Common myeloid progenitor, CD34-positive (primary cell): Measurements from ENCODE around the gene SLC18B1.
A peak's percentile ranks its signal among the peaks of the same experiment; 100 is the strongest.

Source experiments
- CTCF ChIA-PET: fragments of 350-600 bp; sonication (Branson Sonifier 250); formaldehyde crosslinking; loops from one replicate; lab custom pipeline; 2021; ENCODE audit warnings: antibody characterized with exemption; lab: Charles Lee
- POLR2A ChIA-PET: fragments of 350-600 bp; sonication (Branson Sonifier 250); formaldehyde crosslinking; loops from one replicate; lab custom pipeline; 2021; ENCODE audit warnings: antibody characterized with exemption; lab: Charles Lee
- DNase-seq, 3 donors: peaks; one replicate each; pipeline versions ENCODE4 v3.0.0 to v3.0.0-alpha.2; 2013
- H3K27ac ChIP-seq, 2 experiments: 1 replicate in 1 of 2; 2 replicates in 1 of 2; pipeline ENCODE4 v1.7.0; 2013; ENCODE audit warnings: inconsistent platforms in 2 of 2, low read length in 2 of 2, mild to moderate bottlenecking in 2 of 2, low read depth in 1 of 2, moderate library complexity in 1 of 2; ENCODE audit not compliant: severe bottlenecking in 2 of 2, insufficient read depth in 1 of 2, poor library complexity in 1 of 2
- H3K27me3 ChIP-seq, 5 experiments: replicated peaks in 2 of 5; 1 replicate in 3 of 5; 2 replicates in 2 of 5; pipeline versions ENCODE4 v1.6.1 to v1.7.0; 2013; ENCODE audit warnings: low read length in 4 of 5, mild to moderate bottlenecking in 2 of 5, moderate library complexity in 2 of 5, inconsistent platforms in 1 of 5; ENCODE audit not compliant: insufficient read depth in 5 of 5, control insufficient read depth in 4 of 5
- H3K36me3 ChIP-seq, 4 experiments: 1 replicate in 2 of 4; 2 replicates in 2 of 4; pipeline versions ENCODE4 v1.6.1 to v1.7.0; 2013; ENCODE audit warnings: low read length in 3 of 4, control low read depth in 1 of 4, mild to moderate bottlenecking in 1 of 4; ENCODE audit not compliant: control insufficient read depth in 4 of 4, insufficient read depth in 4 of 4
- H3K4me1 ChIP-seq, 4 experiments: 1 replicate in 3 of 4; 2 replicates in 1 of 4; pipeline versions ENCODE4 v1.6.1 to v1.7.1; 2013; ENCODE audit warnings: low read length in 3 of 4, mild to moderate bottlenecking in 3 of 4, control low read depth in 1 of 4, inconsistent platforms in 1 of 4, moderate library complexity in 1 of 4; ENCODE audit not compliant: control insufficient read depth in 4 of 4, insufficient read depth in 4 of 4; ENCODE audit errors: control extremely low read depth in 1 of 4
- H3K4me3 ChIP-seq, 7 experiments: 1 replicate in 4 of 7; 2 replicates in 3 of 7; pipeline versions ENCODE4 v1.5.1 to v1.7.0; 2013; ENCODE audit warnings: mild to moderate bottlenecking in 7 of 7, low read length in 6 of 7, moderate library complexity in 6 of 7, inconsistent platforms in 2 of 7, low read depth in 2 of 7, control low read depth in 1 of 7; ENCODE audit not compliant: insufficient read depth in 4 of 7, control insufficient read depth in 1 of 7; ENCODE audit errors: extremely low read depth in 1 of 7
- H3K9me3 ChIP-seq, 5 experiments: 1 replicate in 4 of 5; 2 replicates in 1 of 5; pipeline versions ENCODE4 v1.6.1 to v1.7.1; 2013; ENCODE audit warnings: low read length in 4 of 5, mild to moderate bottlenecking in 2 of 5, inconsistent platforms in 1 of 5, low read depth in 1 of 5, moderate library complexity in 1 of 5; ENCODE audit not compliant: control insufficient read depth in 4 of 5, insufficient read depth in 2 of 5; ENCODE audit errors: control extremely low read depth in 1 of 5
- WGBS: methylation state at CpG from one replicate; pipeline ENCODE4 v1.1.5; 2013; ENCODE audit not compliant: insufficient coverage; 5-methylcytosine and 5-hydroxymethylcytosine counted together

SLC18B1 gene

GRCh38 chr6:132813173-132813856 is 14.9 kb upstream of the SLC18B1 start:
- DNase-seq, result peak; percentile 47 to 72 (median 66)
- ChIA-PET CTCF (interaction anchor here (0.8 to 5.1 kb wide), 5 partner anchors 10 to 146 kb away, joined by 3 to 20 read pairs (median 4); partner anchors contain the start of gene SLC18B1), POLR2A (interaction anchor here (0.6 to 3.2 kb wide), 3 partner anchors 14 to 329 kb away, joined by 4 to 15 read pairs (median 4); partner anchors contain the start of gene SLC18B1)
- Histone ChIP-seq H3K27ac (peak overlapping the region; percentile 64 to 95), H3K27me3 (no peaks in the 10 kb centered on the region), H3K36me3 (peaks cover 6 to 37% (median 21%) of the 10 kb centered on the region in 4 experiments), H3K9me3 (no peaks in the 10 kb centered on the region), H3K4me3 (peak overlapping the region; percentile 75 to 100 (median 95)), H3K4me1 (peaks cover 17 to 39% (median 28%) of the 10 kb centered on the region in 4 experiments)
- whole genome bisulfite sequencing, result under 1% methylated on average over 21 of the region's 27 CpGs

GRCh38 chr6:132812756-132813172 is 14.3 kb upstream of the SLC18B1 start:
- WGBS, result 0% methylated on average over 4 of the region's 5 CpGs
- Histone ChIP-seq H3K27me3 (no peaks in the 10 kb centered on the region), H3K4me1 (peaks cover 17 to 39% (median 28%) of the 10 kb centered on the region in 4 experiments), H3K9me3 (no peaks in the 10 kb centered on the region), H3K36me3 (peaks cover 5 to 31% (median 15%) of the 10 kb centered on the region in 4 experiments), H3K27ac (peak overlapping the region; percentile 64 to 95), H3K4me3 (peak overlapping the region in 6 of 7 experiments; percentile 87 to 100 (median 96))
- CTCF ChIA-PET, result interaction anchor here (0.6 to 5.1 kb wide), 7 partner anchors 11 to 146 kb away, joined by 3 to 20 read pairs (median 4); partner anchors contain the start of gene SLC18B1
- POLR2A ChIA-PET, result interaction anchor here (3.2 kb wide), 1 partner anchor 14 kb away, joined by 15 read pairs; the partner anchor contains the start of gene SLC18B1
- peak in 1 of 3 donors; percentile 77 for DNase-seq

- CTCF ChIA-PET, result interaction anchor here (0.6 to 5.1 kb wide), 8 partner anchors 11 to 1251 kb away, joined by 3 to 20 read pairs (median 4); partner anchors contain the start of gene SLC18B1
Observed at GRCh38 chr6:132812255-132812732, 13.9 kb upstream of the SLC18B1 start.

GRCh38 chr6:132811276-132811675 is 12.8 kb upstream of the SLC18B1 start:
- DNase-seq, result no peak
- CTCF ChIA-PET, result interaction anchor here (1.0 to 5.1 kb wide), 5 partner anchors 12 to 139 kb away, joined by 4 to 30 read pairs (median 11); partner anchors contain the start of gene SLC18B1
- no peak overlapping the region for H3K27ac ChIP-seq

More at GRCh38 chr6:132812255-132812732, 13.9 kb upstream of the SLC18B1 start:
- Histone ChIP-seq H3K27ac (peak overlapping the region; percentile 64 to 95), H3K36me3 (peaks cover 0 to 27% (median 11%) of the 10 kb centered on the region in 4 experiments), H3K9me3 (no peaks in the 10 kb centered on the region), H3K4me3 (peak overlapping the region in 6 of 7 experiments; percentile 87 to 100 (median 96)), H3K4me1 (peaks cover 17 to 39% (median 28%) of the 10 kb centered on the region in 4 experiments), H3K27me3 (no peaks in the 10 kb centered on the region)
- peak in 2 of 3 donors; percentile 31 to 57 for DNase-seq
- WGBS, result 39% methylated on average over 2 of the region's 2 CpGs
- POLR2A ChIA-PET, result interaction anchor here (3.2 kb wide), 1 partner anchor 13 kb away, joined by 15 read pairs; the partner anchor contains the start of gene SLC18B1

GRCh38 chr6:132805548-132805947 is 7.1 kb upstream of the SLC18B1 start:
- Histone ChIP-seq H3K4me1 (no peaks in the 10 kb centered on the region), H3K9me3 (peaks cover 0 to 5% (median 0%) of the 10 kb centered on the region in 5 experiments), H3K27me3 (no peaks in the 10 kb centered on the region), H3K4me3 (no peak overlapping the region), H3K36me3 (no peaks in the 10 kb centered on the region), H3K27ac (no peak overlapping the region)
- ChIA-PET POLR2A (no interaction called here), CTCF (interaction anchor here (0.7 to 1.3 kb wide), 3 partner anchors 10 to 37 kb away, joined by 3 read pairs; no protein-coding TSS in a partner anchor)
- DNase-seq, result no peak
- WGBS, result no CpG with 5 or more reads among the region's 2 CpGs

More at GRCh38 chr6:132811276-132811675, 12.8 kb upstream of the SLC18B1 start:
- Histone ChIP-seq H3K36me3 (peaks cover 0 to 16% (median 6%) of the 10 kb centered on the region in 4 experiments), H3K4me1 (peaks cover 15 to 31% (median 24%) of the 10 kb centered on the region in 4 experiments), H3K9me3 (no peaks in the 10 kb centered on the region), H3K4me3 (no peak overlapping the region), H3K27me3 (no peaks in the 10 kb centered on the region)
- POLR2A ChIA-PET, result no interaction called here
- WGBS, result 100% methylated on average over 3 of the region's 3 CpGs

GRCh38 chr6:132804251-132804650 is 5.8 kb upstream of the SLC18B1 start:
- Histone ChIP-seq H3K27ac (no peak overlapping the region), H3K27me3 (no peaks in the 10 kb centered on the region), H3K36me3 (no peaks in the 10 kb centered on the region), H3K4me3 (no peak overlapping the region), H3K4me1 (no peaks in the 10 kb centered on the region), H3K9me3 (peaks cover 0 to 5% (median 0%) of the 10 kb centered on the region in 5 experiments)
- DNase-seq, result no peak
- ChIA-PET POLR2A (interaction anchor here (0.7 kb wide), 1 partner anchor 10 kb away, joined by 3 read pairs; the partner anchor contains the start of gene RPS12), CTCF (interaction anchor here (1.0 to 1.3 kb wide), 2 partner anchors 11 to 36 kb away, joined by 3 read pairs; no protein-coding TSS in a partner anchor)
- 100% methylated on average over 1 of the region's 1 CpG for WGBS
